ENCODE results near the gene GRK5.
"Not testable (repeated sequence)": the region's sequence is repeated elsewhere in the genome, so short reads cannot be mapped to it uniquely, and the experiment has no call there.

The GRK5 gene

GRCh38 chr10:119270762-119271366, 63.5 kb downstream of the GRK5 start:
- Histone ChIP-seq H3K27ac (peak overlapping the region; percentile 6), H3K9me3 (ENCODE audit: control insufficient read depth, low read length) (no peaks in the 10 kb centered on the region), H3K4me2 (ENCODE audit: low read length) (peak overlapping the region; percentile 3), H3K27me3 (ENCODE audit: control insufficient read depth, insufficient read depth, low read length) (no peaks in the 10 kb centered on the region), H3K36me3 (ENCODE audit: control insufficient read depth, insufficient read depth, low read length) (no peaks in the 10 kb centered on the region), H3K4me1 (peaks cover 57% of the 10 kb centered on the region), H3K79me2 (peaks cover 86% of the 10 kb centered on the region), H2AFZ (no peak overlapping the region), H3K9ac (no peak overlapping the region), H3K4me3 (ENCODE audit: low read depth, low read length) (no peak overlapping the region)
- TF ChIP-seq CTCF (IDR thresholded peaks at IDR 0.05) = no peak

- not testable (repeated sequence) for H3K4me2 ChIP-seq (ENCODE audit: low read length); H3K4me3 ChIP-seq (ENCODE audit: low read depth, low read length); H3K9me3 ChIP-seq (ENCODE audit: control insufficient read depth, low read length); H3K27ac ChIP-seq; H3K9ac ChIP-seq; H3K27me3 ChIP-seq (ENCODE audit: control insufficient read depth, insufficient read depth, low read length); H2AFZ ChIP-seq; H3K36me3 ChIP-seq (ENCODE audit: control insufficient read depth, insufficient read depth, low read length)
- Histone ChIP-seq H3K4me1 (peaks cover 57% of the 10 kb centered on the region), H3K79me2 (peaks cover 83% of the 10 kb centered on the region)
Measured at GRCh38 chr10:119272338-119272734, 65.0 kb downstream of the GRK5 start.

- Histone ChIP-seq H3K4me1 (peaks cover 57% of the 10 kb centered on the region), H3K27me3 (ENCODE audit: control insufficient read depth, insufficient read depth, low read length) (no peaks in the 10 kb centered on the region), H2AFZ (no peak overlapping the region), H3K36me3 (ENCODE audit: control insufficient read depth, insufficient read depth, low read length) (no peaks in the 10 kb centered on the region), H3K4me2 (ENCODE audit: low read length) (no peak overlapping the region), H3K9ac (no peak overlapping the region), H3K27ac (no peak overlapping the region), H3K9me3 (ENCODE audit: control insufficient read depth, low read length) (no peaks in the 10 kb centered on the region), H3K4me3 (ENCODE audit: low read depth, low read length) (no peak overlapping the region), H3K79me2 (peaks cover 83% of the 10 kb centered on the region)
- TF ChIP-seq CTCF (IDR thresholded peaks at IDR 0.05) = no peak
Measured at GRCh38 chr10:119272736-119273135, 65.4 kb downstream of the GRK5 start.

GRCh38 chr10:119273413-119273812, 66.0 kb downstream of the GRK5 start:
- no peak overlapping the region for H3K9ac ChIP-seq
- H3K79me2 ChIP-seq = peaks cover 83% of the 10 kb centered on the region
- TF ChIP-seq CTCF (IDR thresholded peaks at IDR 0.05) = no peak
- H3K4me2 ChIP-seq (ENCODE audit: low read length) = no peak overlapping the region
- H3K9me3 ChIP-seq (ENCODE audit: control insufficient read depth, low read length) = no peaks in the 10 kb centered on the region
- peaks cover 56% of the 10 kb centered on the region for H3K4me1 ChIP-seq
- H3K27me3 ChIP-seq (ENCODE audit: control insufficient read depth, insufficient read depth, low read length) = no peaks in the 10 kb centered on the region
- H3K4me3 ChIP-seq (ENCODE audit: low read depth, low read length) = no peak overlapping the region
- H3K27ac ChIP-seq = no peak overlapping the region
- H2AFZ ChIP-seq = no peak overlapping the region
- no peaks in the 10 kb centered on the region for H3K36me3 ChIP-seq (ENCODE audit: control insufficient read depth, insufficient read depth, low read length)

- H3K4me1 ChIP-seq = peaks cover 48% of the 10 kb centered on the region
- no peak for TF ChIP-seq CTCF (IDR thresholded peaks at IDR 0.05)
Measured at GRCh38 chr10:119274519-119275045, 67.2 kb downstream of the GRK5 start.

More at GRCh38 chr10:119274519-119275045, 67.2 kb downstream of the GRK5 start:
- H3K9ac ChIP-seq = no peak overlapping the region
- no peaks in the 10 kb centered on the region for H3K27me3 ChIP-seq (ENCODE audit: control insufficient read depth, insufficient read depth, low read length)
- peaks cover 78% of the 10 kb centered on the region for H3K79me2 ChIP-seq
- H3K36me3 ChIP-seq (ENCODE audit: control insufficient read depth, insufficient read depth, low read length) = no peaks in the 10 kb centered on the region
- no peaks in the 10 kb centered on the region for H3K9me3 ChIP-seq (ENCODE audit: control insufficient read depth, low read length)
- no peak overlapping the region for H3K4me3 ChIP-seq (ENCODE audit: low read depth, low read length)
- peak overlapping the region; percentile 33 for H3K4me2 ChIP-seq (ENCODE audit: low read length)
- peak overlapping the region; percentile 53 for H3K27ac ChIP-seq
- no peak overlapping the region for H2AFZ ChIP-seq
